Astrocyte of the hippocampus (primary cell): ENCODE measurements around the gene LTF.
A peak's percentile ranks its signal among the peaks of the same experiment; 100 is the strongest.
"Not testable (repeated sequence)": the region's sequence is repeated elsewhere in the genome, so short reads cannot be mapped to it uniquely, and the experiment has no call there.

Source experiments
- DNase-seq: peaks from one replicate; pipeline ENCODE4 v3.0.0; 2011; ENCODE audit warnings: low read depth, low spot score

The LTF gene

DNA sequence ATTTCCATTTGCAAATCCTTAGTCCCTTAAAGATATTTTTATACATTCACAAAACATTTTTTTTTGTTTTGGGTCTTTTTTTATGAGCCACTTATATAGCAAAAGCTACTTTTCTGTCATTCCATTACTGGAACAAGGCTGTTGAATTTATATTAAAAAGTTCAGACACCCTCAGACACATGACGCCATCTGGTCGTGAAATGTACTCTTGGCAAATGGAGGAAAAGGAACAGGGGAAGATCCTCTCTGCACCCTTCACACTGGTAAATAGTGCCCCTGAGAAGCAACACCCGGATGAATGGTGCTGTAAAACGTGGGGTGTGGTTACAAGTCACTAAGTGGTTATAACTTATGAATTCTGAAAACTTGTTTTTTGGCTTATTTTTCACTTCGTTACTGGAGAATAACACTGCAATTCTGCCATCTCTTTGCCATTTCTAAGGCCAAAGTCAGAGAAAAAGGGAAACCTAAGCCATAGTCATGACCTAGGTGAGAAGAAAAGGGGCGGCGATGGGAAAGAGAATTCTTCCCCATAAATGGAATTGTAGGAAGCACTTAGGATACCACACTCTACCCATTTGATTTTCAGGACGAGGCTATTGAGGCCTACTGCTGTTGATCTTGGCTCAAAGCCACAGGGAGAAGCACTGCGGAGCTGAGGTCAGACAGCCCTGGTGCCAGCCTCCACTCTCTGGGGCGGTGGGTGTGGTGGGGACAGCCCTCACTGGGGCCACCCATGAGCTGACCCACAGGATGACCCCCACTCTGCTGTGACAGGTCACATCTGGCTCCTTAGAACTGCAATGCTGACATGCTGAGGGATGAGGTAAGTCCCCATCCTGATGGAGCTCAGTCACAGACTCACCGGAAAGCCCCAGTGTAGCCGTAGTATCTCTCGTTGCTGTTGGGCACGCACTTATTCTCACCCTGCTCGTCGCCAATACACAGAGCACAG lies 21.9 kb downstream of the LTF start:
- DNase-seq: peak; percentile 53

DNA sequence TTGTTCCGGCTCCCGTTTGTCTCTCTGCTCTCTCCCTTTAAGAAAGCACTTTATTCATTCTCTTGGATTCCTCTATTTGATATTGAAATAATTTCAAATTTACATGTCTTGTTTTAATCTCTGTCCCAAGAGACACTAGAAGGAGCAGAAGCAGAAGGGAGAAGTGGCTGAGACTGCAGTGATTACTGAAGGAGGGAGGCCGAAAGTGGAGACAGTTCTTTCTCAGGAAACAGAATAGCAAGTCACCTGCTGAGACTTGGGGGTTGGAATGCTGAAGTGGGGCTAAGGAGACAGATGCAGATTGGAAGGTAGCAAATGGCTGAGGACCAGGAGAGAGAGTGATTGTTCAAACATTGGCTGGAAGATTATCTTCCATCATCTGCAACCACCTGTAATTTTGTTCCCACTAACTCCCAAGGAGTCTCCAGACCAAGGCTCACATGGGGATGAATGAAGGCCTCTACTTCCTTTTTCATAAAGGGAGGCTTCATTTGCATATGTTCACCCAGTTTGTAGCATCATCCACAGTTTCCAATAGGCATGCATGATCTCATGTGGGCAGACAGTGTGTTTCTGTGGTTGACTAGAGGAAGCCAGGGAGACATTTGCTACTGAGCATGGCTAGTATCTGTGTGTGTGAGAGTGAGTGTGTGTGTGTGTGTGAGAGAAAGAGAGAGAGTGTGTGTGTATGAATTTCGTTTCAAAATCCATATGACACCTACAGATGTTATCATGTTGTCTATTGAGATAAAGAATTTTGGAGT lies 24.0 kb downstream of the LTF start:
- DNase-seq: no peak

DNA sequence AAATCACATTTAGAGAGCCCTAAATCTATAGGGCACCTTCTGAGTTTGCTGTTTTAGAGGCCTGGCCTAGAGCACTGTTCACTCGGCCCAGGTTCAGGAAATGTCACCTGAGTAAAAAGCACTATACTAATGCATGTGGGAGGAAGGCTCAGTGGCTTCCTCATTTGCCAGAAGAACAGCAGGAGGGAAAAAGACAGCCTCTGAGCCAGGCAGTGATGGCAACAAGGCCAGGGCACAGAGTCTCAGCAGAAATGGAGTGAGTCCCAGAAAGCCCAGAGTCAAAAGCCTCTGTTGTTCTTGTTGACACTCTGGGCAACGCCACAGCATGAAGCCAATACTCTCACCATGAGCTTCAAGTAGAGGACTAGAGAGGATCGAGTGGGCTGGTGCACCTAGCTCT lies 25.9 kb downstream of the LTF start:
- no peak for DNase-seq

- no peak for DNase-seq
Observed at GRCh38 chr3:46435081-46435726, 29.5 kb downstream of the LTF start.

- no peak for DNase-seq
Observed at GRCh38 chr3:46433841-46434240, 30.9 kb downstream of the LTF start.

DNA sequence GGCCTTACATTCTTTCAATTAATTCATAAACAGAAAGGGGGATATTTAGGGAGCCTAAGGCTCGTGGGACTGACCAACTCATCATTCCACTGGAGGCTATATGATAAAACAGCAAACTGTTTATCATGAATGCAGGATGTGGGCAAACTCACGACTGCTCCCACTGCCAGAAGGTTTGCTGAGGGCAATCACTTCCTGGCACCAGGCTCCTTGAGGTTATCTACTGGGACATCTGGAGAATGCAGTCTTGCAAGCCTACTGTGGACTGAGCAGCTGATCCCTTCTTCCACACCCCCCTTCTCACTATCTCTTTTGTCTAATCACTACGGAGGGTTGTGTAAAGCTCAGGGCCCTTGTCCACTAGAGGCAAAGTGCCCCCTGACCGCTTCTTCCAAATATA lies 31.6 kb downstream of the LTF start:
- not testable (repeated sequence) for DNase-seq

- DNase-seq: not testable (repeated sequence)
Observed at GRCh38 chr3:46431905-46432304, 32.8 kb downstream of the LTF start.

DNA sequence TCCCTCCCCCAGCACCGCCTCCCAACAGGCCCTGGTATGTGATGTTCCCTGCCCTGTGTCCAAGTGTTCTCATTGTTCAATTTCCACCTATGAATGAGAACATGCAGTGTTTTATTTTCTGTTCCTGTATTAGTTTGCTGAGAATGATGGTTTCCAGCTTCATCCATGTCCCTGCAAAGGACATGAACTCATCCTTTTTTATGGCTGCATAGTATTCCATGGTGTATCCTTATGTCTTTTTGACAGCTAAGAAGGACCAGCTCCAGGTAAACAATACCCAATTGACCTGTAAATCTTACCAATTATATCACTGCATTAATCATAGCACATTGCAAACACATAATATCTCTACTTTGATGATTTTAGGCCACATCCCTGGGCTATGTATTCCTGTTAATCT lies 33.8 kb downstream of the LTF start:
- DNase-seq: not testable (repeated sequence)

DNA sequence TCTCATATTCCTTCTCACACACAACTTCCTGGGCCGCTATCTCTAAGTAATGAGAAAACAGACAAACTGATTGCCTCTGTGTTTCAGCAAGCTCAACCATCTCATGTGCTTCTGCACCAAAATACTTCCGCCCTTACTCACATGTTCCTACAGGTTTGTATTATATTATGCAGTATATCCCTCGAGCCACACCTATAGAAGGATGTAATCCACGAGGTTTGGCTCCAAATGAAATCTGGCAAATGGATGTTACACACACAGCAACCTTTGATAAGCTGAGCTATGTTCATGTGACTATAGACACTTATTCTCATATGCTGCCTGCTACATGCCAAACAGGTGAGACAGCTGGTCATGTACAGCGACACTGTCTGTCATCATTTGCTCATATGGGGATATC lies 35.0 kb downstream of the LTF start:
- DNase-seq: no peak

- DNase-seq: no peak
Observed at GRCh38 chr3:46429250-46429649, 35.5 kb downstream of the LTF start.

DNA sequence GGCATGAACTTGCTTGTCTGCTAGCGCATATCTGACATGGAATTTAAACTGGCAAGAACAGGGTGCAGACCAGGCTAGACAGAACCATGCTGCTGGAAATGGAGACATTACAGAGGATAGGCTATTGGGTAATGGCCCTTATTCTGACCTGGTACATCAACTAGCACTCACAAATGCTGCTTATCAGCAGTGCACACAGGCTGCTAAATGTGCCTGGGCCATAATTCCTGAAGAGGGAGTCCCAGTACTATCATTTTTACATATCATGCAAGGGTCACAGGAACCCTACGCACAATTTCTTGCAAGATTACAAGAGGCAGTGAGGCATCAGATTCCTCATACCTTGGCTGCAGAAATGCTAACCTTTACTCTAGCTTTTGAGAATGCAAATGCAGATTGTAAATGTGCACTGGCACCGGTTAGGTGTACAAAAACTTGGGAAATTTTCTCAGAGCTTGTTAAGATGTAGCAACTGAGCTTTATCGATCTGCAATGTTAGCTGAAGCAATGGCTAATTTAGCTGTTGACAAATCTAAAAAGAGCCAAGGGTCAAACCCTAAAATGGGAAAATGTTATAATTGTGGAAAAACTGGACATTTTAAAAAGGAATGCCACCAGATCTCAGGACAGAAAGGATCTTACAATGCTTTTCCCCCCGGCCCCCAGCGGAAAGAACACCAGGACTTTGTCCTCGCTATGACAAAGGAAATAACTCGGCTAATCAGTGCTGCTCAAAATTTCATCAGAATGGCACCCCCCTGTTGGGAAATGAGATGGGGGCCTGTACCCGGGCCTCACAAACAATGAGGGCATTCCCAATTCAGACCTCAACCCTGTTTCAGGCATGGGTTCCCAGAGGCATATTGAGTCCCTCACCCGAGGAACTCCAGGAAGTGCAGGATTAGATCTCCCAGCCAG lies 36.5 kb downstream of the LTF start:
- DNase-seq: no peak

DNA sequence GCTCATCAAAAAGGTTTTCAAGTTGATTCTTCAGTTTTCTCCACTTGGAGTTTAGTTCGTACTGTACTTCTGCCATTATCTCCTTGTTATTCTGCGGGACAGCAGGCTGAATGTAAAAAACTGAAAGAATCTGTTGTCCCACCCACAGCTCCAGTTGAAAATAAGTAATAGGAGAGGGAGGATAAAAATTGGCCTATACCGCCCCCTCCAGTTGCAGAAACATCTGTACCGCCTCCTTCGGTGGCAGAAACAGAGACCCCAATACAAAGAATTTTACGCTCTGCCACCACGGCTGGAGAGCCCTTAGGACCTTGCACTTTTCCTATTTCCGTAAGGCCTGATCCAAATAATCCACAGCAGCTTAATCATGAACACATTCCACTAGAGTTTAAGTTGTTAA lies 37.3 kb downstream of the LTF start:
- not testable (repeated sequence) for DNase-seq

- DNase-seq: not testable (repeated sequence)
Observed at GRCh38 chr3:46426476-46426875, 38.2 kb downstream of the LTF start.

DNA sequence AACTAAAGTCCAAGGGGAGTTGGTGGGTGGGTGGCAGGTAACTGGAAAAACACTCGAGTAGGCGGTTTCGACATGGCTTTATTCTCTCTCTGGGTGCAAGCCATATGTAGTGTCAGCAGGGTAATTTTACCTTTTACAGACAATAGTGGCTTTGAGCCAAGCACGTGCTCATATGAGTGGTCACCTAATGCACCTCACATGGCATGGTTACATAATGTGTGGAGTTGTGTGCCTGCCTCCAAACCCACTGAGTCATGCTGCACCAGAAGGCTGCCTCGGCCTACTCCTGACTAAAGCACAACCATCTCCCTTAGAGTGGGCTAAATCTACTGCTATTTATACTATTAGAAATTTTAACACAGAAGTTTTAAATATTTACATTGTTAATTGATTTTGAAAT lies 41.1 kb downstream of the LTF start:
- DNase-seq: no peak

- no peak for DNase-seq
Observed at GRCh38 chr3:46422617-46423016, 42.1 kb downstream of the LTF start.

DNA sequence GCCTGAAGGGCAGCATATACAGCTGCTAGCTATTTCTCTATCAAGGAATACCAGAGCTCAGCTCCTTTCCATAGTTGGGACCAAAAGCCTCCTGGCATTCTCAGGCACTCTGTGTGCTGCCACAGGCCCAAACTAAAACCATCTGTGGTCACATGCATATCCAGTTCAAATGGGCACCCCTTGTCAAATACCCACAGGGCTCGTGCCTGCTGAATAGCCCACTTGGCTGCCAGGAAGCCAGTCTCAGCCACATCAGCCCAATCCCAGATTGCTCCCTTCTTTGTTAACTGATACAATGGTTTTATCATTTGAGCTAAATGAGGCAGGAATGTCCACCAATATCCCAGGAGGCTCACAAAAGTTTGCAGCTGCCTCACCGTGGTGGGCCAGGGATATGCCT lies 43.8 kb downstream of the LTF start:
- no peak for DNase-seq

DNA sequence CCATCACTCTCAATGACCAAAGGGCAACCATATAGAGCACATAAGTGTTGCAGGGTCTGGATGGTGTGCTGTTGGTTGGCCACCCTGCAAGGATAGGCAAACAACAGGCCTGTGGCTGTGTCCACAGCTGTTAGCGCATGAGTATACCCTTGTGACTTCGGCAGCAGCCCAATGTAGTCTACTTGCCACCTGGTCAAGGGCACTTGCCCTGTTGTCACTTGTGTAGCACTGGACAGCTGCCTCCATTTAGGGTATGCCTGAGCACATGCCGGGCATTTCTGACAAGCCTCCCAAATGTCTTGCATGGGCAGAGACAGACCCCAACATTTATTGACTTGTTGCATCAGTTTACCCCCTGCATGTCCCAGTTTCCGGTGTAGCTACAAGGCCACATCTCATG lies 44.9 kb downstream of the LTF start:
- no peak for DNase-seq

- DNase-seq: no peak
Observed at GRCh38 chr3:46417841-46418611, 46.7 kb downstream of the LTF start.

GRCh38 chr3:46416811-46417510 lies 47.7 kb downstream of the LTF start:
- DNase-seq: no peak
